Measurements from ENCODE around the gene UNC5B.

DNA sequence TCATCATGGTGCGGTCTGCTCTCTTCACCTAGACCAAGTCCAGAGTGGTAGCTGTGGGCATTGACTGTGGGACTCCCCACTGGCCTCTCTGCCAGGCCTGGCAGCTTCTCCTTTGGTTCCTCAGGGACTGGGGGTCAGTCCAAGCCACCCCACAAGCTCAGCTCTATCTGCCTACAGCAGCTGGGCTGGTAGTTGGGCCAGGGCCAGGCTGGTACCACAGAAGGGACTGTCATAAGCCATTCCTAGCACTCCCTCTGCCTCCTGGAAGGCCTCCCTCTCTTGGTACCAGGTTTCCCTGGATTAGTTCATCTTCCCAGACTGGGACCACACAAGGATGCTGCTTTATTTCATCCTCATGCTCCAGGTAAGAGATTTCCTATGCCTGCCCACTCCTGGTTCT lies 24.2 kb upstream of the UNC5B start:
- TF ChIP-seq RAD21 (IDR thresholded peaks at IDR 0.05; ENCODE audit: low read depth), result no peak
- TF ChIP-seq POLR2A (IDR thresholded peaks at IDR 0.05; ENCODE audit: borderline replicate concordance, extremely low read depth, insufficient read depth, insufficient read length), result no peak
- TF ChIP-seq, protein P1, sequence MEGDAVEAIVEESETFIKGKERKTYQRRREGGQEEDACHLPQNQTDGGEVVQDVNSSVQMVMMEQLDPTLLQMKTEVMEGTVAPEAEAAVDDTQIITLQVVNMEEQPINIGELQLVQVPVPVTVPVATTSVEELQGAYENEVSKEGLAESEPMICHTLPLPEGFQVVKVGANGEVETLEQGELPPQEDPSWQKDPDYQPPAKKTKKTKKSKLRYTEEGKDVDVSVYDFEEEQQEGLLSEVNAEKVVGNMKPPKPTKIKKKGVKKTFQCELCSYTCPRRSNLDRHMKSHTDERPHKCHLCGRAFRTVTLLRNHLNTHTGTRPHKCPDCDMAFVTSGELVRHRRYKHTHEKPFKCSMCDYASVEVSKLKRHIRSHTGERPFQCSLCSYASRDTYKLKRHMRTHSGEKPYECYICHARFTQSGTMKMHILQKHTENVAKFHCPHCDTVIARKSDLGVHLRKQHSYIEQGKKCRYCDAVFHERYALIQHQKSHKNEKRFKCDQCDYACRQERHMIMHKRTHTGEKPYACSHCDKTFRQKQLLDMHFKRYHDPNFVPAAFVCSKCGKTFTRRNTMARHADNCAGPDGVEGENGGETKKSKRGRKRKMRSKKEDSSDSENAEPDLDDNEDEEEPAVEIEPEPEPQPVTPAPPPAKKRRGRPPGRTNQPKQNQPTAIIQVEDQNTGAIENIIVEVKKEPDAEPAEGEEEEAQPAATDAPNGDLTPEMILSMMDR (IDR thresholded peaks at IDR 0.05 in 2 of 3, conservative IDR thresholded peaks at IDR 0.05 in 1 of 3; ENCODE audit: borderline replicate concordance in 1 of 3, insufficient read depth in 1 of 3, low read depth in 2 of 3, low read length in 2 of 3), result no peak
- no peak for TF ChIP-seq SP1 (IDR thresholded peaks at IDR 0.05; ENCODE audit: low read depth)
- no peak for TF ChIP-seq POLR2AphosphoS5 (IDR thresholded peaks at IDR 0.05; ENCODE audit: low read depth, low read length)
- no peak for TF ChIP-seq EZH2 (IDR thresholded peaks at IDR 0.05)
- TF ChIP-seq FOSL1 (IDR thresholded peaks at IDR 0.05; ENCODE audit: low read depth), result no peak
- no peak for TF ChIP-seq SRF (IDR thresholded peaks at IDR 0.05; ENCODE audit: low read depth)
- TF ChIP-seq SIN3A (IDR thresholded peaks at IDR 0.05; ENCODE audit: low read depth), result no peak
- TF ChIP-seq ELF1 (IDR thresholded peaks at IDR 0.05; ENCODE audit: borderline replicate concordance, low read depth), result no peak

Measured in HCT116 (cell line).